ENCODE results near the gene S100A9. TPM values are rescaled to one million over a fixed set of nuclear protein-coding genes. Genes with fewer than 3 reads are reported as not detected.

S100A9 gene
- total RNA-seq, 1 experiment from 2014 or later = 0.59 TPM

DNA sequence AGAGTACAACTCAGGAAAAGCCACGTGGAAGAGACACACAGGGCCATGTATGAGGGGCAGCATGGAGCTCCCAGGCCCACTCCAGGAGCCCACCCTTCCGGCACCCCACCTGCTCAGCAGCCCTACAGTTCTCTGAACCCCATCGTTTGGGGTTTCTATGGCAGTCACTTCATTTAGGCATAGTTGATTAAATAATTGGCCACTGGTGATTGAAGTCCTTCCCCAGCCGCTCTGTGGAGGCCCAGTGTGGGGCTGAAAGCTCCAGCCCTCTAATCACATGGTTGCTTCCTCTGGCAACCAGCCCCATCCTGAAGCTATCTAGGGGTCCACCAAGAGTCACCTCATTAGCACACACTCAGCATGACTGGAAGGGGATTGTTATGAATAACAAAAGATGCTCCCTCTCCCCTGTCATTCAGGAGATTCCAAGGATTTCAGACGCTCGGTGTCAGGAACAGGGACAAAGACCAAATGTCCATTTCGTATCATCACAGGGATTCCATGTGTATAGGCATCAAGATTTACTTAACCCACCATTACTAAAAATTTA is 46.5 kb downstream of the S100A9 start:
- Histone ChIP-seq H3K9ac (ENCODE audit: low read length) (no peak overlapping the region), H3K9me3 (ENCODE audit: control insufficient read depth in 1 of 2, insufficient read depth in 1 of 2, low read depth in 1 of 2, low read length in 2 of 2) (no peaks in the 10 kb centered on the region), H3K27me3 (ENCODE audit: insufficient read depth, low read length) (peaks cover 57% of the 10 kb centered on the region), H3K4me1 (ENCODE audit: control insufficient read depth in 1 of 2, insufficient read depth in 2 of 2, low read length in 2 of 2) (no peaks in the 10 kb centered on the region), H3K4me3 (replicated peaks in 1 of 2; ENCODE audit: low read depth in 1 of 2, low read length in 2 of 2) (no peak overlapping the region), H3K9me2 (ENCODE audit: insufficient read depth) (no peaks in the 10 kb centered on the region), H2AFZ (ENCODE audit: low read depth, low read length, poor library complexity, severe bottlenecking) (no peak overlapping the region), H3K36me3 (ENCODE audit: control insufficient read depth in 1 of 2, insufficient read depth in 2 of 2, low read length in 2 of 2) (no peaks in the 10 kb centered on the region), H3K27ac (ENCODE audit: low read depth, low read length) (no peak overlapping the region), H3K4me2 (ENCODE audit: low read length) (no peak overlapping the region), H3K79me2 (ENCODE audit: insufficient read depth, low read length) (no peaks in the 10 kb centered on the region), H4K20me1 (ENCODE audit: insufficient read depth) (no peaks in the 10 kb centered on the region)
- ChIA-PET RAD21 (ENCODE audit: low non-redundant PET in 1 of 2, low total read pairs in 2 of 2, uncharacterized antibody in 2 of 2, unreplicated experiment in 2 of 2) (no interaction called here), POLR2A (no interaction called here), CTCF (no interaction called here)
- intact Hi-C loops (cut with micrococcal nuclease) = loop anchor here (2.0 to 5.0 kb wide), 2 partner anchors 51 to 93 kb away; no protein-coding TSS in a partner anchor
- DNase-seq (ENCODE audit: low read depth, low spot score) (no peak), ATAC-seq (no peak)
- BruUV-seq (replicated peaks) = no TSS peak
- TF ChIP-seq RAD21 (IDR thresholded peaks at IDR 0.05; ENCODE audit: low read depth) (no peak), ZFX (IDR thresholded peaks at IDR 0.05) (no peak), ELF1 (IDR thresholded peaks at IDR 0.05; ENCODE audit: borderline replicate concordance, low read depth) (no peak), CBX3 (IDR thresholded peaks at IDR 0.05; ENCODE audit: low read depth) (no peak), YY1 (IDR thresholded peaks at IDR 0.05; ENCODE audit: extremely low read depth, insufficient replicate concordance, low read depth, low read length) (no peak), JUND (IDR thresholded peaks at IDR 0.05) (no peak), POLR2AphosphoS5 (IDR thresholded peaks at IDR 0.05; ENCODE audit: low read depth, low read length) (no peak), ZNF274 (IDR thresholded peaks at IDR 0.05; ENCODE audit: low read depth, low read length) (no peak), CEBPB (IDR thresholded peaks at IDR 0.05; ENCODE audit: low read depth) (no peak), EGR1 (IDR thresholded peaks at IDR 0.05; ENCODE audit: low read depth) (no peak), SP1 (IDR thresholded peaks at IDR 0.05; ENCODE audit: low read depth) (no peak), TCF7L2 (IDR thresholded peaks at IDR 0.05; ENCODE audit: borderline replicate concordance, extremely low read depth, insufficient read depth, insufficient read length) (no peak), SRF (IDR thresholded peaks at IDR 0.05; ENCODE audit: low read depth) (no peak)
- TF ChIP-seq, protein P1, sequence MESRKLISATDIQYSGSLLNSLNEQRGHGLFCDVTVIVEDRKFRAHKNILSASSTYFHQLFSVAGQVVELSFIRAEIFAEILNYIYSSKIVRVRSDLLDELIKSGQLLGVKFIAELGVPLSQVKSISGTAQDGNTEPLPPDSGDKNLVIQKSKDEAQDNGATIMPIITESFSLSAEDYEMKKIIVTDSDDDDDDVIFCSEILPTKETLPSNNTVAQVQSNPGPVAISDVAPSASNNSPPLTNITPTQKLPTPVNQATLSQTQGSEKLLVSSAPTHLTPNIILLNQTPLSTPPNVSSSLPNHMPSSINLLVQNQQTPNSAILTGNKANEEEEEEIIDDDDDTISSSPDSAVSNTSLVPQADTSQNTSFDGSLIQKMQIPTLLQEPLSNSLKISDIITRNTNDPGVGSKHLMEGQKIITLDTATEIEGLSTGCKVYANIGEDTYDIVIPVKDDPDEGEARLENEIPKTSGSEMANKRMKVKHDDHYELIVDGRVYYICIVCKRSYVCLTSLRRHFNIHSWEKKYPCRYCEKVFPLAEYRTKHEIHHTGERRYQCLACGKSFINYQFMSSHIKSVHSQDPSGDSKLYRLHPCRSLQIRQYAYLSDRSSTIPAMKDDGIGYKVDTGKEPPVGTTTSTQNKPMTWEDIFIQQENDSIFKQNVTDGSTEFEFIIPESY (IDR thresholded peaks at IDR 0.05; ENCODE audit: extremely low read depth, insufficient replicate concordance, low read length) = no peak
- TF ChIP-seq, protein P2, sequence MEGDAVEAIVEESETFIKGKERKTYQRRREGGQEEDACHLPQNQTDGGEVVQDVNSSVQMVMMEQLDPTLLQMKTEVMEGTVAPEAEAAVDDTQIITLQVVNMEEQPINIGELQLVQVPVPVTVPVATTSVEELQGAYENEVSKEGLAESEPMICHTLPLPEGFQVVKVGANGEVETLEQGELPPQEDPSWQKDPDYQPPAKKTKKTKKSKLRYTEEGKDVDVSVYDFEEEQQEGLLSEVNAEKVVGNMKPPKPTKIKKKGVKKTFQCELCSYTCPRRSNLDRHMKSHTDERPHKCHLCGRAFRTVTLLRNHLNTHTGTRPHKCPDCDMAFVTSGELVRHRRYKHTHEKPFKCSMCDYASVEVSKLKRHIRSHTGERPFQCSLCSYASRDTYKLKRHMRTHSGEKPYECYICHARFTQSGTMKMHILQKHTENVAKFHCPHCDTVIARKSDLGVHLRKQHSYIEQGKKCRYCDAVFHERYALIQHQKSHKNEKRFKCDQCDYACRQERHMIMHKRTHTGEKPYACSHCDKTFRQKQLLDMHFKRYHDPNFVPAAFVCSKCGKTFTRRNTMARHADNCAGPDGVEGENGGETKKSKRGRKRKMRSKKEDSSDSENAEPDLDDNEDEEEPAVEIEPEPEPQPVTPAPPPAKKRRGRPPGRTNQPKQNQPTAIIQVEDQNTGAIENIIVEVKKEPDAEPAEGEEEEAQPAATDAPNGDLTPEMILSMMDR (IDR thresholded peaks at IDR 0.05 in 2 of 3, conservative IDR thresholded peaks at IDR 0.05 in 1 of 3; ENCODE audit: borderline replicate concordance in 1 of 3, insufficient read depth in 1 of 3, low read depth in 2 of 3, low read length in 2 of 3) = no peak
- TF ChIP-seq, protein P3, sequence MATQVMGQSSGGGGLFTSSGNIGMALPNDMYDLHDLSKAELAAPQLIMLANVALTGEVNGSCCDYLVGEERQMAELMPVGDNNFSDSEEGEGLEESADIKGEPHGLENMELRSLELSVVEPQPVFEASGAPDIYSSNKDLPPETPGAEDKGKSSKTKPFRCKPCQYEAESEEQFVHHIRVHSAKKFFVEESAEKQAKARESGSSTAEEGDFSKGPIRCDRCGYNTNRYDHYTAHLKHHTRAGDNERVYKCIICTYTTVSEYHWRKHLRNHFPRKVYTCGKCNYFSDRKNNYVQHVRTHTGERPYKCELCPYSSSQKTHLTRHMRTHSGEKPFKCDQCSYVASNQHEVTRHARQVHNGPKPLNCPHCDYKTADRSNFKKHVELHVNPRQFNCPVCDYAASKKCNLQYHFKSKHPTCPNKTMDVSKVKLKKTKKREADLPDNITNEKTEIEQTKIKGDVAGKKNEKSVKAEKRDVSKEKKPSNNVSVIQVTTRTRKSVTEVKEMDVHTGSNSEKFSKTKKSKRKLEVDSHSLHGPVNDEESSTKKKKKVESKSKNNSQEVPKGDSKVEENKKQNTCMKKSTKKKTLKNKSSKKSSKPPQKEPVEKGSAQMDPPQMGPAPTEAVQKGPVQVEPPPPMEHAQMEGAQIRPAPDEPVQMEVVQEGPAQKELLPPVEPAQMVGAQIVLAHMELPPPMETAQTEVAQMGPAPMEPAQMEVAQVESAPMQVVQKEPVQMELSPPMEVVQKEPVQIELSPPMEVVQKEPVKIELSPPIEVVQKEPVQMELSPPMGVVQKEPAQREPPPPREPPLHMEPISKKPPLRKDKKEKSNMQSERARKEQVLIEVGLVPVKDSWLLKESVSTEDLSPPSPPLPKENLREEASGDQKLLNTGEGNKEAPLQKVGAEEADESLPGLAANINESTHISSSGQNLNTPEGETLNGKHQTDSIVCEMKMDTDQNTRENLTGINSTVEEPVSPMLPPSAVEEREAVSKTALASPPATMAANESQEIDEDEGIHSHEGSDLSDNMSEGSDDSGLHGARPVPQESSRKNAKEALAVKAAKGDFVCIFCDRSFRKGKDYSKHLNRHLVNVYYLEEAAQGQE (IDR thresholded peaks at IDR 0.05; ENCODE audit: low read depth) = no peak
- TF ChIP-seq, protein P4, sequence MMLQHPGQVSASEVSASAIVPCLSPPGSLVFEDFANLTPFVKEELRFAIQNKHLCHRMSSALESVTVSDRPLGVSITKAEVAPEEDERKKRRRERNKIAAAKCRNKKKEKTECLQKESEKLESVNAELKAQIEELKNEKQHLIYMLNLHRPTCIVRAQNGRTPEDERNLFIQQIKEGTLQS (IDR thresholded peaks at IDR 0.05) = no peak
